Mammary epithelial cell (primary cell): Measurements from ENCODE around the gene AKIP1.

ENCODE experiments used
- EZH2 ChIP-seq: IDR thresholded peaks from 2 replicates; pipeline ENCODE4 v1.6.1; 2012; ENCODE audit warnings: low read length, inconsistent platforms, borderline replicate concordance
- TF ChIP-seq, protein P1 (sequence below), 2 donors: IDR thresholded peaks in 1 of 2; conservative IDR thresholded peaks in 1 of 2; 2 replicates each; pipeline ENCODE4 v1.5.1; 2011 to 2012; ENCODE audit warnings: inconsistent platforms in 2 of 2, low read length in 2 of 2, mild to moderate bottlenecking in 2 of 2, control low read depth in 1 of 2, low read depth in 1 of 2; ENCODE audit not compliant: insufficient read depth in 1 of 2; ENCODE audit errors: extremely low read depth in 1 of 2

DNA sequence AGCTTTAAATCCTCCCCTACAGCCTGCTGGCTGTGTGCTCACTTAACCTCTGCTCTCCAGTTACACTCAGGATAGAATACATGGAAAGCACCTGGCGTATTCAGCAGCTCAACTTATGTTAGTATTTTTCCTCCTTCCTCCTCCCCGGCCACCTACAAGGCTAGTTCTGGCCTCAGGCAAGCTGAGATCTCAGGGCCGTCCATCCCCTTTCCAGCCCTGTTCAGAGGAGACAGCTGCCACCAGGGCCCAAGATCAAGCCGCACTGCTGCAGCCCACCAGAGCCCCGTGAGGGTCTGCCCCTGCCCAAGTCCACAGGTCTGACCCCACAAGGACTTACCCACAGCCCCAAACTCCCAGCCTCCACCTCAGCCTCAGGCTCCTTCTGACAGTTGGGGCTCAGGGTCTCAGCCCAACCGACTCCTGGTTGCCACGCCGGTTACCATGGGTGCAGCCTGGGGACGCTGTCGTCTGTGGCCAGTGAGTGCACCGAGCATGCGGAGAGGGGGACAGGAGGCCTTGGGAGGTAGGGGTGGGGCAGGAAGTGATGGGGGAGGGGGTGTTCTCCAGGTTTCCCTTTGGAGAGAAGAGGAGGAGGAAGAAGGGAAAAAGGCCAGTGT, 21.7 kb downstream of the AKIP1 start, which contains the start of gene C11orf16:
- TF ChIP-seq, protein P1, sequence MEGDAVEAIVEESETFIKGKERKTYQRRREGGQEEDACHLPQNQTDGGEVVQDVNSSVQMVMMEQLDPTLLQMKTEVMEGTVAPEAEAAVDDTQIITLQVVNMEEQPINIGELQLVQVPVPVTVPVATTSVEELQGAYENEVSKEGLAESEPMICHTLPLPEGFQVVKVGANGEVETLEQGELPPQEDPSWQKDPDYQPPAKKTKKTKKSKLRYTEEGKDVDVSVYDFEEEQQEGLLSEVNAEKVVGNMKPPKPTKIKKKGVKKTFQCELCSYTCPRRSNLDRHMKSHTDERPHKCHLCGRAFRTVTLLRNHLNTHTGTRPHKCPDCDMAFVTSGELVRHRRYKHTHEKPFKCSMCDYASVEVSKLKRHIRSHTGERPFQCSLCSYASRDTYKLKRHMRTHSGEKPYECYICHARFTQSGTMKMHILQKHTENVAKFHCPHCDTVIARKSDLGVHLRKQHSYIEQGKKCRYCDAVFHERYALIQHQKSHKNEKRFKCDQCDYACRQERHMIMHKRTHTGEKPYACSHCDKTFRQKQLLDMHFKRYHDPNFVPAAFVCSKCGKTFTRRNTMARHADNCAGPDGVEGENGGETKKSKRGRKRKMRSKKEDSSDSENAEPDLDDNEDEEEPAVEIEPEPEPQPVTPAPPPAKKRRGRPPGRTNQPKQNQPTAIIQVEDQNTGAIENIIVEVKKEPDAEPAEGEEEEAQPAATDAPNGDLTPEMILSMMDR (conservative IDR thresholded peaks at IDR 0.05 in 1 of 2, IDR thresholded peaks at IDR 0.05 in 1 of 2; ENCODE audit: extremely low read depth in 1 of 2, insufficient read depth in 1 of 2, low read depth in 1 of 2, low read length in 2 of 2), result no peak
- no peak for TF ChIP-seq EZH2
